GM18867 (cell line): Measurements from ENCODE around the gene EMC10.
A peak's percentile ranks its signal among the peaks of the same experiment; 100 is the strongest.
"Not testable (repeated sequence)": the region's sequence is repeated elsewhere in the genome, so short reads cannot be mapped to it uniquely, and the experiment has no call there.

Experiments
- ATAC-seq: cut with Tn5 transposase; IDR thresholded peaks from one replicate; pipeline ENCODE4 v1.9.1; 2021; ENCODE audit warnings: mild to moderate bottlenecking, moderate library complexity; ENCODE audit not compliant: unreplicated experiment

Gene EMC10

GRCh38 chr19:50450369-50451222 lies 25.7 kb upstream of the EMC10 start:
- ATAC-seq, result no peak

GRCh38 chr19:50451223-50451534 lies 25.1 kb upstream of the EMC10 start:
- no peak for ATAC-seq

- no peak for ATAC-seq
Observed at GRCh38 chr19:50453243-50453642, 23.1 kb upstream of the EMC10 start.

DNA sequence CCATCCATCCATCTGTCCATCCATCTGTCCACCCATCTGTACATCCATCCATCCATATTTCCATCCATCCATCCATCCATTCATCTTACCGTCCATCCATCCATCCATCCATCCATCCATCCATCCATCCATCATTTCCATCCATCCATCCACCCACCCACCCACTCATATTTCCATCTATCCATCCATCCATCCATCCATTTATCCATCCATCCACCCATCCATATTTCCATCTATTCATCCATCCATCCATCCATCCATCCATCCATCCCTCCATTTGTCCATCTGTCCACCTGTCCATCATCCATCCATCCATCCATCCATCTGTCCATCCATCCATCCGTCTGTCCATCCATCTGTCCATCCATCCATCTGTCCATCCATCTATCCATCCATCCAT lies 20.3 kb upstream of the EMC10 start:
- ATAC-seq, result no peak

- ATAC-seq, result no peak
Observed at GRCh38 chr19:50457300-50457699, 19.0 kb upstream of the EMC10 start.

DNA sequence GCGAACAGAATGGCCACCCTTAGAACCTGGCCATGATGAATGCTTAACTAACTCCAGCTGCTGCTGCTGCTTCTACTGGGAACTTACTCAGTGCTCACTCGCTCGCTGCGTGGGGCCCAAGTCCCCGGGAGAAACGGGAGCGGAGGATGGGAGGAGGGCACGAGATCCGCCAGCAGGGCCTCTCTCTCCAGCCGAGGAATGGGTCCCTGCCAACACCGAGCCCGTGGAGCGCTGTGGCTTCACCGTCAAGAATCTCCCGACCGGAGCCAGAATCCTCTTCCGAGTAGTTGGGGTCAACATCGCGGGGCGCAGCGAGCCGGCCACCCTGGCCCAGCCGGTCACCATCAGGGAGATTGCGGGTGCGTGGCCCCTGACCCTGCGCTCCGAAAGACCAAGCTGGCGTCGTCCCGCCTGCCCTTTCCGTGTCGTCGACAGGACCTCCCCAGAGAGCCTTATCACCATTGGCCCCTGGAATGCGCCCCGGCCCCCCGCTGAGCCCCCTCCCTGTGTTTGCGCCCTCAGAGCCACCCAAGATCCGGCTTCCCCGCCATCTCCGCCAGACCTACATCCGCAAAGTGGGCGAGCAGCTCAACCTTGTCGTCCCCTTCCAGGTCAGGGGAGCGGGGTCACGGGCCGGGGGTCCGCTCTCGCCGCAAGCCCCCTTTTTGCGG lies 17.8 kb upstream of the EMC10 start:
- no peak for ATAC-seq

- no peak for ATAC-seq
Observed at GRCh38 chr19:50459067-50459456, 17.2 kb upstream of the EMC10 start.

- no peak for ATAC-seq
Observed at GRCh38 chr19:50459638-50460037, 16.7 kb upstream of the EMC10 start.

GRCh38 chr19:50460161-50460765 lies 16.0 kb upstream of the EMC10 start:
- ATAC-seq, result peak; percentile 61

- ATAC-seq, result no peak
Observed at GRCh38 chr19:50461066-50461875, 15.0 kb upstream of the EMC10 start.

DNA sequence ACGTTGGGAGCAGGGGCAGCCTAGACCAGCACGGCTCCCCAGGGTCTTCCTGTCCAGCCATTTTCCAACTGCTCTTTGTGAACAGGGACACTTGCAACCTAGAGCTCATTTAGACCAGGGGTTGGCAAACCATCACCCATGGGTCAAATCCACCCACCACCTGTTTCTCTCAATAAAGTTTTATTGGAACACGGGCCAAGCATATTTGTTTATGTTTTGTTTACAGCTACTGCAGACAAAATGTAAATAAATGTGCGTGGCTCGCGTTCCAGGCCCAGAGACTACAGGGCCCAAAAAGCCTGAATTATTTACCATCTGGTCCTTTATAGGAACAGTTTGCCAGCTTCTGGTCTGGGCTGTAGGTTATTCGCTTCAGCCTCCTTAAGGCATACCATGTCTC lies 13.3 kb upstream of the EMC10 start:
- no peak for ATAC-seq

- ATAC-seq, result no peak
Observed at GRCh38 chr19:50464348-50464747, 12.0 kb upstream of the EMC10 start.

GRCh38 chr19:50465000-50465399 lies 11.3 kb upstream of the EMC10 start:
- no peak for ATAC-seq

DNA sequence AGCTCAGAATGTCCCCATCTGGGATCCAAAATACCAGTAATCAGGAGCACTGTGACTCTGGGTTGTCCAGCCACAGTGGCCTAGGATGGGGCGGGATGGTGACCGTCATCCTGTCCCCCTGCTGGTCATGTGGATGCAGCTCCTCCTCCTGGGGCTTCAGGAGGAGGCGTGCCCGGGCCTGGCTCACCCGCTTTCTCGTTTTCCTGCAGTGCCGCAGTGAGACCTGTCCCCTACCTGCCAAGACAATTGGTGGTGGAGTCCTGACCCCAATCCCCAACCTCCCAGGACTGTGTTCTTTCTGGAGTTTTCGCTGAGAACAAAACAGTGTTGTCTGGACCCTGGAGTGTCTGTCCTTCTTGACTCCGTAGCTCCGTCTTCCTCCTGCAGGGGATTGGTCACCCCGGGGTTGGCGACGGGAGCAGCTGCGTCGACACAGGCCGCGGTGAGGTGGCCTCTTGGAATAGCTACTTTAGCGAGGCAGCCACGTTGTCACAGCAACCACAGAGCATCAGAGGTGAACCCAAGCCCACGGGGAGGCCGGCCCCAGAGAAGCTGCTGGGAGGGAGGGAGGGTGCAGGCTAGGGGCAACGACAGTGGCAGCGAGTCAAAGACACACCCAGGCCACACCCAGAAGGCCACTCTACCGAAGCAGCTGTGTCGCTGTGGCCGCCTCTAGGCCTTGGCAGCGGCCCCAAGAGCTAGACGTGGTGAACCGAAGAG lies 10.2 kb upstream of the EMC10 start:
- no peak for ATAC-seq

DNA sequence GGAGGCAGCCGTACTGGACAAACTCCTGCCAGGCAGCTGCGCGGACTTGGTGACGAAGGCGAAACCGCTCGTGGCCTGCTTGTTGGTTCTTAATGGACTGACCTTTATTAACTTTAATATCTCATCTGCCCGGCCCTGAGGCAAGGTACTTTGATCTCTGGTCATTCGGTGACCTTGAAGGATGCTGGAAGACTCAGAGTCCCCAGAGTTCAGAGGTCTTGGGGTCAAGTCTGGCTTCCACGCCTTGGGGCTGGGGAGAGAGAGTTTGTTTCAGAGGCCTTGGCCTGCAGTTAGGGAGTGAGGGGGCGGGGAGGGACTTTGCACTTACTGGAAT lies 9.6 kb upstream of the EMC10 start:
- ATAC-seq, result no peak

- ATAC-seq, result no peak
Observed at GRCh38 chr19:50467566-50467965, 8.7 kb upstream of the EMC10 start.

GRCh38 chr19:50468818-50469217 lies 7.5 kb upstream of the EMC10 start:
- no peak for ATAC-seq

GRCh38 chr19:50473336-50473735 lies 3.0 kb upstream of the EMC10 start:
- not testable (repeated sequence) for ATAC-seq

DNA sequence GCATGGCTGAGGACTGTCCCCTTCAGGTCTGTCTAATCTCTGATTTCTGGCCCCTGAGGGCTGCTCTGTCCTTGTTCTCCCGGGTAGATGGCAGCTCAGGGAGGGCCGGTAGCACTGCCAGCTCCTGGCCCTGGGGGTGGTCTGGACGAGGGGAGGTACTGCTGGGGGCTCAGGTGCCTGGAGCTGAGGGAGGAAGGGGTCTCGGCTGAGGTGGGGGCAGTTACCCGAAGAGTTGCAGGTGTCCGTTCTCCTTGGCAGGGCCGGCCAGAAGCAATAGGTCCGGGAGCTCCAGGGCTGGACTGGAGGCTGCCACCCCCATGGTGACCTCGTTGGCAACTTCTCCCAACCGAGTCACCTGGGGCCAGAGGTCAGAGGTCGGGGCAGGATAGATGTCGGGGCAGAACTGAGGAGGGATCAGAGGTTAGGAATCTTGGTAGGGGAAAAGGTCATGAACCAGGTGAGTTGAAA lies 1.2 kb upstream of the EMC10 start:
- no peak for ATAC-seq

DNA sequence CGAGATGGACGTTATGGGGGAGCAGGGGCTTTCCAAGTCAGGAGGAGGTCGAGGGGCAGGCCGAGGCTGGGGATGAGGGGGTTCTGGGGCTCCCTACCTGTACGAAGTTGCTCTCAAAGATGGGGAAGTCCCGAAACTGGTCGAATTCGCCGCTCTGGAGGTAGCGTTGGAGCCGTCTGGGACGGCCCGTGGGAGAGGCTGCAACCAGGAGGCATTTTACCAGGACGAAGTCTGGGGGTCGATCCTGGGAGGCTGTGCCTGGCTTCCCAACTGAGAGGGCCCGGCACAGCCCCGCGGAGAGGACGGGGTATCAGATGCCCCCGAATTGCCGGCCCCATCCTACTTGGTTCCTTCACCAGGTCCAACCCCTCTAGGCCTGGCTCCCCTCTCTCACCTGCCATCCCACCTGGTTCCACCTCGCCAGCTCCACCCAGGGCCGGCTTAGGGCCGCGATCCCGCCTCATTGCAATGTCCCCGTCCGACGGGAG lies 527 bp upstream of the EMC10 start:
- peak; percentile 7 for ATAC-seq

DNA sequence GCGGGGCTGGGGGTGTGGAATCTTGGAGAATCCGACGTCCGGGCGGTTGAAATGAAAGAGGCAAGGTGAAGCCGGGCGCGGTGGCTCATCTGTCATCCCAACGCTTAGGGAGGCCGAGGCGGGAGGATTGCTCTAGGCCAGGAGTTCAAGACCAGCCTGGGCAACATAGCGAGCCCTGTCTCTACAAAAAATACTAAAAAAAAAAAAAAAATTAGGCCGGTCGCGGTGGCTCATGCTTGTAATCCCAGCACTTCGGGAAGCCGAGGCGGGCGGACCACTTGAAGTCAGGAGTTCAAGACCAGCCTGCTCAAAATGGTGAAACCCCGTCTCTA lies 566 bp downstream of the EMC10 start:
- ATAC-seq, result no peak
